ENCODE measurements around the gene TIGD6.
"Not testable (repeated sequence)": the region's sequence is repeated elsewhere in the genome, so short reads cannot be mapped to it uniquely, and the experiment has no call there.

Gene TIGD6

GRCh38 chr5:149969181-149969930, 31.1 kb downstream of the TIGD6 start:
- no peak for DNase-seq (ENCODE audit: low spot score)

GRCh38 chr5:149966946-149967345, 33.5 kb downstream of the TIGD6 start:
- no peak for DNase-seq (ENCODE audit: low spot score)

- DNase-seq (ENCODE audit: low spot score) = no peak
Observed at GRCh38 chr5:149963729-149964128, 36.7 kb downstream of the TIGD6 start.

GRCh38 chr5:149962601-149963300, 37.7 kb downstream of the TIGD6 start:
- DNase-seq (ENCODE audit: low spot score) = no peak

GRCh38 chr5:149961957-149962409, 38.5 kb downstream of the TIGD6 start:
- peak; percentile 75 for DNase-seq (ENCODE audit: low spot score)

- DNase-seq (ENCODE audit: low spot score) = no peak
Observed at GRCh38 chr5:149961186-149961685, 39.2 kb downstream of the TIGD6 start.

- peak; percentile 97 for DNase-seq (ENCODE audit: low spot score)
Observed at GRCh38 chr5:149960272-149961185, 39.9 kb downstream of the TIGD6 start, which contains the start of gene SLC26A2. Gene SLC26A2 (plus strand): TSS chr5:149960758. CDS start chr5:149977653, 16,895 bp downstream.

GRCh38 chr5:149959406-149960236, 40.8 kb downstream of the TIGD6 start:
- peak; percentile 50 for DNase-seq (ENCODE audit: low spot score)

GRCh38 chr5:149957855-149958254, 42.6 kb downstream of the TIGD6 start:
- DNase-seq (ENCODE audit: low spot score) = no peak

- no peak for DNase-seq (ENCODE audit: low spot score)
Observed at GRCh38 chr5:149956685-149957084, 43.8 kb downstream of the TIGD6 start.

GRCh38 chr5:149954798-149955197, 45.7 kb downstream of the TIGD6 start:
- DNase-seq (ENCODE audit: low spot score) = no peak

GRCh38 chr5:149953436-149954121, 46.9 kb downstream of the TIGD6 start:
- no peak for DNase-seq (ENCODE audit: low spot score)

GRCh38 chr5:149951138-149951749, 49.2 kb downstream of the TIGD6 start:
- no peak for DNase-seq (ENCODE audit: low spot score)

GRCh38 chr5:149948993-149949392, 51.5 kb downstream of the TIGD6 start:
- DNase-seq (ENCODE audit: low spot score) = no peak

GRCh38 chr5:149946118-149946517, 54.3 kb downstream of the TIGD6 start:
- DNase-seq (ENCODE audit: low spot score) = no peak

GRCh38 chr5:149944666-149945065, 55.8 kb downstream of the TIGD6 start, which contains the start of gene PDE6A:
Gene PDE6A (minus strand): TSS chr5:149944793. CDS start chr5:149944673, 120 bp downstream.
- DNase-seq (ENCODE audit: low spot score) = no peak

- not testable (repeated sequence) for DNase-seq (ENCODE audit: low spot score)
Observed at GRCh38 chr5:149943177-149943949, 57.1 kb downstream of the TIGD6 start.

All from hepatic stellate cell (primary cell).